Stimulated activated CD4-positive, alpha-beta T cell treated with anti-CD3 and anti-CD28 coated beads, Interleukin-12 subunit alpha, Interleukin-12 subunit beta, amount 100 ng/mL, for 24 hours (primary cell): Measurements from ENCODE around the gene MYO1A.
"Not testable (repeated sequence)": the region's sequence is repeated elsewhere in the genome, so short reads cannot be mapped to it uniquely, and the experiment has no call there.

ENCODE experiments used
- DNase-seq, 2 experiments: peaks; one replicate each; pipeline ENCODE4 v3.0.0-alpha.2; 2020; ENCODE audit warnings: low read depth in 2 of 2

The MYO1A gene

DNA sequence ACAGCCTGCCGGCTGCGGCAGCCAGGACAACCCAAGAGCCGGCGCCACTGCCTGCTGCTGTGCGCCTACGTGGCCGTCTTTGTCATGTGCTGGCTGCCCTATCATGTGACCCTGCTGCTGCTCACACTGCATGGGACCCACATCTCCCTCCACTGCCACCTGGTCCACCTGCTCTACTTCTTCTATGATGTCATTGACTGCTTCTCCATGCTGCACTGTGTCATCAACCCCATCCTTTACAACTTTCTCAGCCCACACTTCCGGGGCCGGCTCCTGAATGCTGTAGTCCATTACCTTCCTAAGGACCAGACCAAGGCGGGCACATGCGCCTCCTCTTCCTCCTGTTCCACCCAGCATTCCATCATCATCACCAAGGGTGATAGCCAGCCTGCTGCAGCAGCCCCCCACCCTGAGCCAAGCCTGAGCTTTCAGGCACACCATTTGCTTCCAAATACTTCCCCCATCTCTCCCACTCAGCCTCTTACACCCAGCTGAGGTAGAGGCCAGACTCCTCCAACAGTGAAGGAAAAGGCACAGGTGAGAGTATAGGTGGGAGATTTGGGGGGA lies 53.9 kb downstream of the MYO1A start:
- no peak for DNase-seq

DNA sequence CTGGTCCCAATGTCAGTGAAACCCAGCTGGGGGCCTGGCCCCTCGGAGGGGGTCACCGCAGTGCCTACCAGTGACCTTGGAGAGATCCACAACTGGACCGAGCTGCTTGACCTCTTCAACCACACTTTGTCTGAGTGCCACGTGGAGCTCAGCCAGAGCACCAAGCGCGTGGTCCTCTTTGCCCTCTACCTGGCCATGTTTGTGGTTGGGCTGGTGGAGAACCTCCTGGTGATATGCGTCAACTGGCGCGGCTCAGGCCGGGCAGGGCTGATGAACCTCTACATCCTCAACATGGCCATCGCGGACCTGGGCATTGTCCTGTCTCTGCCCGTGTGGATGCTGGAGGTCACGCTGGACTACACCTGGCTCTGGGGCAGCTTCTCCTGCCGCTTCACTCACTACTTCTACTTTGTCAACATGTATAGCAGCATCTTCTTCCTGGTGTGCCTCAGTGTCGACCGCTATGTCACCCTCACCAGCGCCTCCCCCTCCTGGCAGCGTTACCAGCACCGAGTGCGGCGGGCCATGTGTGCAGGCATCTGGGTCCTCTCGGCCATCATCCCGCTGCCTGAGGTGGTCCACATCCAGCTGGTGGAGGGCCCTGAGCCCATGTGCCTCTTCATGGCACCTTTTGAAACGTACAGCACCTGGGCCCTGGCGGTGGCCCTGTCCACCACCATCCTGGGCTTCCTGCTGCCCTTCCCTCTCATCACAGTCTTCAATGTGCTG lies 54.6 kb downstream of the MYO1A start:
- DNase-seq: no peak

DNA sequence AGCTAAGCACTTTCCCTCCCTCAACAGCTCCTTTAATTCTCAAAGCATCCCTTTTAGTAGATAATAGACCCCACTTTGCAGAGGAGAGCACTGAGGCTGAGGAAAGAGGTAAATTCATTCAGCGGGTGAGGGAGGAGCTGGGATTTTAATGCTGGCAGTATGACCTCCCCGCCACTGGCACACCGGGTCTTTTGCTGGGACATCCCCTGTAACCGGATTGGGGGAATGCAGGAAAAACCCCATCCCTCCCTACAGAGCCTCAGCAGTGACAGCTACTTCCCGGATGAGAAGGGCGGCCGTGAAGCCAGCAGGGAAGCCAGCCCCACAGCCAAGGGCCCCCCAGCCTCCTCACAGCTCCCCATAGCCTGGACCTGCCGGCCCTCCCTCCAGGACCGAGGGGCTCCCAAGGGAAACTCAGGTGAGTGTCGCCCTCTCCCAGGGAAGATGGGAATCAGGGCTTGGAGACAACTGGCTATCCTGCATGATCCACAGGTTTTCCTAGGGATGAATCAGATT lies 55.6 kb downstream of the MYO1A start:
- DNase-seq: no peak

DNA sequence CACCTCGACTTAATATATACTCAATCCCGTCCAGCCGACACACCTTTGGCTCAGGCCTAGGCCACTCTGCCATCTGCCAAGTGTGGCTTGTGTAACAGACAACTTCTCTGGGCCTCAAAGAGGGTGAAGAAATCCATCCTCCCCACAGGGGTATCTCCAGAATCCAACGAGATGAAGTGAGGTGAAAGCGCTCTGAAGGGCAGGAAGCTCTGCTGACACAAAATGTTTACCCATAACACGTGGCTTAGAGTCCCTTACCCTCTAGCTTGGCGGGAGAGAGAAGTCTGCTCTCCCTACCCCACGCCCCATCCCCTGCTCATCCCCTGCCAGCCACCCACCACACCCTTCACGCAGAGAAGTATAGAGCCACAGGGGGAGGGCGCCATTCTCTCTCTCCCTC lies 56.6 kb downstream of the MYO1A start:
- no peak for DNase-seq

DNA sequence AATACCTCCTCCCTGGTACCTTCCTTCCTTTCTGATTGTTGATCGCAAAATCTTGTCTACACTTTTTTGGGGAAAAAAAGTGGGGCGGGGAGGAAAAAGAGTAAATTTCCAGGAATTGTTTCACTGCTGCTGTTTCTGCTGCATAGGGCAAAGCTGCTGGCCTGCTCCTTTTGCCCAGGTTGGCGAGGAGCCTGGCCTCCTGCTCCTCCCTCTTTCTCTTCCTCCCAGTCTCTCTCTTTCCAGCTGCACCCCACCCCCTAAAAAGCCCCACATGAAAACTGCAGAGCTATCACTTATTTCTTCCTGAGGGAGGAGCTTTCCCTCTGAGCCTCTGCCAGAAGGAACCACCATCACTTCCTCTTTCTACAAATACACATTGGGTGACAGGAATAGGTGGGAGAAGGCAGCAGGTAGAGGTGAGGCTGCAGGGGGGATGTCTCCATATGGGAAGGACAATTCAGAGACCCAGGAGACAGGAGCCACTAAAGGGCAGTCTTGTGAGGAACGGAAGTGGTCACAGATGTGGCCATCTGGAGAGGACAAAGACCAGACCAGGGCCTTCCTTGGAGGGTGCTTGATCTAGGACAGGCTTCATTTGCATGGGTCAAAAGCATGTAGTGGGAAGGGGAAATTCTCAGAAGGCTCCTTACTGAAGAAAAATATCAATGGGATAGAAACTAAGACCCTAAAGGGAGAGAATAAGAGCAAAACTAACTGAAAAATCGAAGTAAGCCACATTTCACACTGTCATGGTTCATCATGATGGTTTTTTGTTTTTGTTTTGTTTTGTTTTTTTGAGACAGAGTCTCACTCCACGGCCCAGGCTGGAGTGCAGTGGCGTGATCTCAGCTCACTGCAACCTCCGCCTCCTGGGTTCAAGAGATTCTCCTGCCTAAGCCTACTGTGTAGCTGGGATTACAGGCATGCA lies 58.3 kb downstream of the MYO1A start:
- no peak for DNase-seq

DNA sequence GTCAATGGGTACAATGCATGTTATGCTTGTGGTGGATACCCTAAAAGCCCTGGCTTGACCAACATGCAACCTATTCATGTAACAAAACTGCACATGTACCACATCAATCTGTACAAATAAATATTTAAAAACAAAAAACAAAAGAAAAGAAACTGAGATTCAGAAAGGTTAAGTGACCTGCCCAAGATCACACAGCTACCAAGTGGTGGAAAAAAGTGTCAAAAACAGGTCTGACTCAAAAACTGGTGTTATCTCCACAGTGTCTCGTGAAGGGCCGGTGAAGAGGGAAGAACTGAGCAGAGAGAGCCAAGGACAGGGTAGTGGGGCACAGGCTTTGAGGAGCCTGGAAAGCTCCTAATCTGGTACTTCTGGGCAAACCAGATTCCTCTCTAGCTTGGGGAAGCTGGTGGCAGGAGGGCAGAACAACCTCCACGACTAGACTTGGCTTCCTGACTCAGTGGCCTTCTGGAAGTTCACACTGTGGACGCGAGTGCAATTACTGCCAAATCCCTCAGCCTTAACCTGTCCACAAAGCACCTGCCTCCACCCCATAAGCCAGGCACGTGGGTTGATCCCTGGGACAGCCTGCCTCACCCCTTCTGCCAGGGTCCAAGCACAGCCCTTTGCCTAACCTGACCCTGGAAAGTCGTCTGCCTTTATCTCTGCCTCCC lies 59.1 kb downstream of the MYO1A start:
- DNase-seq: no peak

DNA sequence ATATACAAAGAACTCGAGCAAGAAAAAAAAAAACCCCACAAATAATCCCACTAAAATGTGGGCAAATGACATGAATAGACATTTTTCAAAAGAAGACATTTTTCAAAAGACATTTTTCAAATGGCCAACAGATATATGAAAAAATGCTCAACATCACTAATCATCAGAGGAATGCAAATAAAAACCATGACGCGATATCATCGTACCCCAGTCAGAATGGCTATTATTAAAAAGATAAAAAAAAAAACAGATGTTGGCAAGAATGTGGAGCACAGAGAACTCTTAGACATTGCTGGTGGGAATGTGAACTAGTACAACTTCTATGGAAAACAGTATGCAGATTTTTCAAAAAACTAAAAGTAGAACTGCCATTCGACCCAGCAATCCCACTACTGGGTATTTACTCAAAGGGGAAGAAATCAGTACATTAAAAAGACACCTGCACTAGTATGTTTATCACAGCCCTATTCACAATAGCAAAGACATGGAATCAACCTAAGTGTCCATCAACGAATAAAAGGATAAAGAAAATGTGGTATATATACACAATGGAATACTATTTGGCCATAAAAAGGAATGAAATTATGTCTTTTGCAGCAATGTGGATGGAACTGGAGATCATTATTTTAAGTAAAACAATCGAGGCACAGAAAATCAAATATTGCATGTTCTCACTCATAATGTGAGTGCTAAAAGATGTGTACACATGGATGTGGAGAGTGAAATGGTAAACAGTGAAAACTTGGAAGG lies 59.9 kb downstream of the MYO1A start:
- DNase-seq: no peak

DNA sequence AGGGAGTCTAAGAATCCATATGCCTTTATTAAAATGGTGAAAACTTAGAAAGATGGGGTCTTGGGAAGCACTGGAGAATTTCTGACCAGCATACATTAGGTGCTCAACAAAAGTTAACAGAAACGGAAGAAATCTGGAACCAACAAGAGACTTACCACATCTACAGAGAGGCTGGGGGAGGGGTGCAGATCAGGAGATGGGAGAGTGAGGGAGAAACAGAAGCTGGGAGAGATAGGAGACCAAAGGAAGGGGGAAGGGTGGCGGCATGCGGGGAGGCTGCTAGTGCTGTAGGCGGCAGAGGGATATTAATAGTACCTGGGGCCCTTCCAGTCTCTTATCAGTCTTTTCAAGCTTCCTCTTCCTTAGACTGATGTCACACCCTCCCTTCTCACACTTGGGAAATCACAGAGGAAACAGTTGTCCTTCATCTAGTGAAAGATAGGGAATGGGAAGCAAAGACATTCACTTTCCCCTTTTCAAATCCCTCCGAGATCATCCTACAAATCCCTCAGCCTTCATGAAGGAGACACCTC lies 61.7 kb downstream of the MYO1A start:
- DNase-seq: no peak

DNA sequence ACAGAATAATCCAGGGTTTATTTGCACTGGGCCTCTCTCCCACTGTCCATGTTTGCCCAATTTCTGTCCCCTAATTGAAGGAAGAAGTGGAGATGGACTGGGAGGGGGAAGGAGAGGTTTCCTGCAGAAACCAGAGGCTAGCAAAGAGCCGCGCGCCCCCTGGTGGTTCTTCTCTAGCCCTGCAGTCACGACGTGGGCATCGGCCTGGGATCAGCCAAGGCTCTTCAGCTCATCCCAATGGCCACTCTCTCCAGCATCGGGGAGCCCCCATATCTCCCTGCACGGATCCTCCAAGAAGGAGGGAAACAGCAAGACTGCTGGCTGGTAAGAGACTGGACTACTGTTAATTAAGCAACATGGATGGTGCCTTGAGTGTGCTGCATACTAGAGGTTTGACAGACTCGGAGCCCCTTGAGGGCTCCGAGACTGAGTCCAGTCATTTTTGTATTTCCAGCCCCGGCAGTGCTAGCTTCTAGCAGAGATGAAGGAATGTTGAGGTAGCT lies 62.3 kb downstream of the MYO1A start:
- peak; percentile 48 to 72 for DNase-seq

DNA sequence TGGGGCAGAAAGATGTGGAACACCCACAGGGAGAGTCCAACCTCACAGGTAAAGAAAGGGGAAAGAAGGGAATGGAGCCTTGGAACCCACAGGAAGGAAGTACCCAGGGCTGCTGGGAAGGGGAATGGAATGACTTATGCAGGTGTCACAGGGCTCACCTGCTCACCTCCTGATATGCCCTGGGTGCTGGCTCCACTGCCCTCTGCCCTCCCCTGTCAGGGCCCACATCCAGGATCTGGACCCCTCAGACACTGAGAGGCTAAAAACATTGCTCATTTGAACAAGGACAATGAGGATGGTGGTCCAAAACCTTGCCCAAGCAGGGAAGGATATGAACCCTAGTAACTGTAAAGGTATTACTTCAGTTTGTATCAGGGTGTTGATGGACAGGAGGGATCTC lies 62.9 kb downstream of the MYO1A start:
- DNase-seq: no peak

DNA sequence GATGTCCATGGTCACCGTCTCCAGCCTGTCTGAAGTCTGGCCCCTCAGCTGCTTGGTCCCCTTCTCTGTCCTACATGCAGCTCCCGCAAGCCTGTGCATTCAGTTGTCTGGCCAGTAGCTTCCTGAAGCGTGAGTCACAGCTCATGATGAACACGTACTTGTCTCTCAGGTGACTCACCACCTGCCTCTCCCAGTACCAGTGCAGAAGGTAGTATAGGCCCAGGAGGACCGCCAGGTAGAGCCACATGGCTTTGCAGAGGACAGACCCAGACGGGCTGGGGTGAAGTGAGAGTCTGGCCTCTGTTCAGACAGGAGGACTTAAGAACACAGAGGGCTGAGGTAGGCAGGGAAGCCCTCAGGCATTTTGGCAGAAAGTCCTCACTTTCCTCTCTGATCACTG lies 64.2 kb downstream of the MYO1A start:
- not testable (repeated sequence) for DNase-seq

DNA sequence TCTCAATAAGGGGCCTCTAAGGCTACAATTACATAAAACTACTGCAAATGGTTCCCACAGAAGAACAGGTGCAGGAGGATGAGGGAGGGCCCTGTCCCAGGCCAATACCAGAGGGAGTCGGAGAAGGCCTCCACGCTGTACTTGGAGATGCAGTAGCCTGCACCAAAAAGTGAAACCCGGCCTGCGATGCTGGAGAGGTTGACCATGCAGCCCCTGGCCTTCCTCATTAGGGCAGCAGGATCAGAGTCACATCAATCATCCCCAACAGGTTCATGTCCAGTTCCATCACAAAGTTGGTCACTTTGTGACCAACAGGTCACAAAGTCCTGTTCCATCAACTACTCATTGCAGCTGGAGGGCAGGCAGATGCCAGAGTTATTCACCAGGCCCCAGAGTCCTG lies 66.5 kb downstream of the MYO1A start:
- no peak for DNase-seq

DNA sequence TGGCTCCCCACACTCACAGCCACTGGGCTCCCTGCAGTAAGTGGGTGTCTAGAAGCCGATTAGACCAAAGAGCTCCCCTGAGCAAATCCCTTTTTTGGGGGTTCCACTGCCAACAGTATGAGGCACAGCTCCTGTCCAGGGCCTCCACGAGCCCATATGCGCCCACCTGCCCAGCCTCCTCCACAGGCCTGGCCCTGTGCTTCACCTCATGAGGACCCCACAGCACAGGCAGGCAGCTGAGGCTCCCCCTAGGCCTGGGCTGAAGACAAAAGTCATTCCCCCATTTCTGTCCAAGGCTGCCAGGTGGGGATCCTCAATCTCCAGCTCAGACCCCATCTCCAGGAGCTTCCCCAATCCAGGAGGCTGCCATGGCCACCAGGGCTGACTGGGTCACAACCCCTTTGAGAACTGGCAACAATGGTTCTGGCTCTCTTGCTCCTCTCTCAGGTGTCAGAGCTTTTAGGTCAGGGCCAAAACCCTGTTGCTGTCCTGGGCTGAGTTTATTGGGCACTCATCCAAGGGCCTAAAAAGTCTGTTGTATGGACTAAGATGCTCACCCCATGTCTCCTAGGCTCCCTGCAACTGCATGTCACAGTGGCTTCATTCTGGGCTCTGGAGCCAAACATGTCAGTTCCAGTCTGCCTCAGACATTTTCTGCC lies 67.2 kb downstream of the MYO1A start:
- DNase-seq: not testable (repeated sequence)

DNA sequence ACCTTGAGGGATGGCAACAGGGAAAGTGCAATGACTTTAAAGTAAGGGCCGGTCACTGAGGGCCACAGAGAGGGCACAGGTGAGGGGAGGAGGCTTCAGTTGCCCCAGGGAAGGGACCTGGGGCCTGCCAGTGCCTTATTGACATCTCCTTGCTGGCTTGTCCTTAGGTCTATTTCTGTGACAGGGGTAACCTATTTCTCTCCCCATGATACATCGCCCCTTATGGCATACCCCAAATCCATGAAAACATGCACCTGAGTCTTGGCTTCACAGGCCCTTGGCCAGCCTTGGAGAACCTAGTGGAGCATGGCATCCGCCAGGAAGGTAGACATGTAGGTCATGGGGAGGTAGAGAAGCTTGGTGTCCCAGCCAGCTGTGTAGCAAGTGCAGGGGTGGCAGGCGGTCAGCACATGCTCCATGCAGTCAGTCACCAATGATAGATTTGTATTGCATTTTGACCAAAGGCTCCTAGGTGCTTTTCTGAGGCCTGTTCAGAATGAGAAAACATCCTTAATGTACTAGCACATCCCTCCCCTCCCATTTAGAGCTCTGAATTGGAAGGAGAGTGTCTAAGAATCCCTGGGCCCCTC lies 68.9 kb downstream of the MYO1A start:
- DNase-seq: no peak

DNA sequence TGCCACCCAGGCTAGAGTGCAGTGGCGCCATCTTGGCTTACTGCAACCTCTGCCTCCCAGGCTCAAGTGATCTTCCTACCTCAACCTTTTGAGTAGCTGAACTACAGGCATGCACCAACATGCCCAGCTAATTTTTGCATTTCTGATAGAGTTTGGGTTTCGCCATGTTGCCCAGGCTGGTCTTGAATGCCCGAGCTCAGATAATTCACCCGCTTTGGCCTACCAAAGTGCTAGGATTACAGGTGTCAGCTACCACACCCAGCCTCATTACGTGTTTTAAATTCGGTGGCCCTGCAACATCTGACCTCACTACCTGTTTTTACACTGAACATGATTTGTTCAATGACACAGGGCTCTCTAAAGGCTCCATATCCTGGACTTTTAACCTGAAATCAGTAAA lies 69.7 kb downstream of the MYO1A start:
- no peak for DNase-seq

DNA sequence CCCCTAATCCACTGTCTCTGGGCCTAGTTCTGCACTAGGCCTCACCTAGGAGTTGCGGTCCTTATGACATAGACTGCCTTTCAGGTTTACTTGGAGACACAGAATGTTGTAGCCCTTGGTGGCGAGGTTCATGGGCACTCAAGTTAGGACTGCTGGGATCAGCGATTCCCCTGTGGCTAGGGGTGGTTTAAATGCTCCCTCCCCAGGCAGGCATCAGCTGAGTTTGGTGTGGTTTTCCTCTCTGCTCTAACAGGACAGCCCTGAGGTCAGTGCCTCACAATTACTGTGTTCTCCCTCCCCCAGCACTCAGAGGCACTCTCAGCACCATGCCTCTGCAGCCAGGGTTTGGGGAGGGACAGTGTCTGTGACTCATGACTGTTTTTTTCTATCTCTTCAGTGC lies 70.3 kb downstream of the MYO1A start:
- no peak for DNase-seq
